Ishikawa (cell line): ENCODE measurements around the gene GPBP1L1.

ENCODE experiments used
- CEBPB ChIP-seq: IDR thresholded peaks from 2 replicates; pipeline ENCODE4 v1.6.1; 2012
- CREB1 ChIP-seq: IDR thresholded peaks from 2 replicates; pipeline ENCODE4 v1.6.1; 2012; ENCODE audit warnings: low read depth
- EGR1 ChIP-seq: IDR thresholded peaks from 2 replicates; pipeline ENCODE4 v1.6.1; 2012
- EP300 ChIP-seq: IDR thresholded peaks from 2 replicates; pipeline ENCODE4 v1.6.1; 2012; ENCODE audit warnings: borderline replicate concordance
- FOXM1 ChIP-seq: IDR thresholded peaks from 2 replicates; pipeline ENCODE4 v1.6.1; 2012; ENCODE audit warnings: low read depth, borderline replicate concordance
- MAX ChIP-seq: IDR thresholded peaks from 2 replicates; pipeline ENCODE4 v1.6.1; 2012
- NFIC ChIP-seq: IDR thresholded peaks from 2 replicates; pipeline ENCODE4 v1.6.1; 2012
- RAD21 ChIP-seq: IDR thresholded peaks from 2 replicates; pipeline ENCODE4 v1.6.1; 2012; ENCODE audit warnings: low read depth
- REST ChIP-seq: IDR thresholded peaks from 2 replicates; pipeline ENCODE4 v1.6.1; 2012; ENCODE audit warnings: low read depth, mild to moderate bottlenecking
- TAF1 ChIP-seq: IDR thresholded peaks from 2 replicates; pipeline ENCODE4 v1.6.1; 2012; ENCODE audit warnings: low read depth, mild to moderate bottlenecking
- TCF12 ChIP-seq: IDR thresholded peaks from 2 replicates; pipeline ENCODE4 v1.6.1; 2012; ENCODE audit warnings: low read depth
- TEAD4 ChIP-seq: IDR thresholded peaks from 2 replicates; pipeline ENCODE4 v1.6.1; 2012
- USF1 ChIP-seq: IDR thresholded peaks from 2 replicates; pipeline ENCODE4 v1.6.1; 2012
- YY1 ChIP-seq: IDR thresholded peaks from 2 replicates; pipeline ENCODE4 v1.6.1; 2012; ENCODE audit warnings: low read depth
- ZBTB7A ChIP-seq: IDR thresholded peaks from 2 replicates; pipeline ENCODE4 v1.6.1; 2012; ENCODE audit warnings: low read depth

Gene GPBP1L1

GRCh38 chr1:45620588-45621500 is 65.5 kb downstream of the GPBP1L1 start:
- no peak for TF ChIP-seq NFIC
- TF ChIP-seq FOXM1, result no peak
- no peak for TF ChIP-seq TCF12
- TF ChIP-seq YY1, result no peak
- no peak for TF ChIP-seq TAF1
- no peak for TF ChIP-seq MAX
- no peak for TF ChIP-seq EGR1
- TF ChIP-seq USF1, result no peak
- TF ChIP-seq ZBTB7A, result no peak
- no peak for TF ChIP-seq EP300
- TF ChIP-seq RAD21, result no peak
- TF ChIP-seq CEBPB, result no peak
- no peak for TF ChIP-seq CREB1
- TF ChIP-seq TEAD4, result no peak
- no peak for TF ChIP-seq REST

GRCh38 chr1:45619149-45619921 is 67.0 kb downstream of the GPBP1L1 start:
- TF ChIP-seq YY1 (no peak), TAF1 (no peak), TCF12 (no peak), CREB1 (no peak), ZBTB7A (no peak), TEAD4 (no peak), EP300 (no peak), REST (no peak), NFIC (no peak), EGR1 (no peak), USF1 (no peak), FOXM1 (no peak), MAX (no peak), CEBPB (no peak)

- TF ChIP-seq NFIC (no peak), REST (no peak), CREB1 (no peak), TAF1 (no peak), TCF12 (no peak), ZBTB7A (no peak), FOXM1 (no peak), EGR1 (no peak), RAD21 (no peak), CEBPB (no peak), YY1 (no peak), EP300 (no peak)
Observed at GRCh38 chr1:45617618-45618017, 68.7 kb downstream of the GPBP1L1 start.
